Endothelial cell of umbilical vein (primary cell): ENCODE measurements around the gene NR2F2. TPM values are rescaled to one million over a fixed set of nuclear protein-coding genes. Genes with fewer than 3 reads are reported as not detected.

Source experiments
- BruUV-seq: library from RNA; stranded (reverse); fragments of 400-500 nt; replicated peaks from 2 replicates; lab custom pipeline; 2021; lab: Mats Ljungman, UMichigan
- CTCF ChIA-PET: fragments of 300-600, 350-600 bp; sonication (Branson Sonifier 250); formaldehyde crosslinking; loops from one replicate; lab custom pipeline; 2021; ENCODE audit warnings: antibody characterized with exemption, inconsistent platforms; lab: Charles Lee
- POLR2A ChIA-PET: fragments of 300-600, 350-600 bp; sonication (Branson Sonifier 250); formaldehyde crosslinking; loops from one replicate; lab custom pipeline; 2021; ENCODE audit warnings: antibody characterized with exemption, inconsistent platforms; lab: Charles Lee
- DNase-seq: peaks from one replicate; pipeline ENCODE4 v3.0.0-alpha.2; 2011; ENCODE audit warnings: low read depth, low spot score
- FAIRE-seq: peaks from 2 replicates; lab custom pipeline; 2011; peaks lifted over from hg19 to GRCh38; lab: Jason Lieb, UNC
- H2AFZ ChIP-seq: 2 replicates; pipeline ENCODE4 v1.6.0; 2012; ENCODE audit warnings: low read depth, low read length, control low read depth, inconsistent platforms
- H3K27ac ChIP-seq: 2 replicates; pipeline ENCODE4 v1.5.1; 2011; ENCODE audit warnings: low read depth, mild to moderate bottlenecking, control low read depth, low read length, moderate library complexity; ENCODE audit not compliant: insufficient read depth
- H3K27me3 ChIP-seq, 2 experiments: 2 replicates each; pipeline versions ENCODE4 v1.6.0 to v1.6.1; 2011; ENCODE audit warnings: low read length in 2 of 2, mixed read lengths in 1 of 2; ENCODE audit not compliant: control insufficient read depth in 2 of 2, insufficient read depth in 2 of 2
- H3K36me3 ChIP-seq, 2 experiments: 2 replicates in 1 of 2; 3 replicates in 1 of 2; pipeline ENCODE4 v1.5.1; 2011; ENCODE audit warnings: low read length in 2 of 2, mild to moderate bottlenecking in 1 of 2, moderate library complexity in 1 of 2; ENCODE audit not compliant: control insufficient read depth in 2 of 2, insufficient read depth in 2 of 2; ENCODE audit errors: extremely low read depth in 1 of 2
- H3K4me1 ChIP-seq: 3 replicates; pipeline ENCODE4 v1.5.1; 2011; ENCODE audit warnings: mild to moderate bottlenecking, low read length; ENCODE audit not compliant: control insufficient read depth, insufficient read depth; ENCODE audit errors: extremely low read depth
- H3K4me2 ChIP-seq: 2 replicates; pipeline ENCODE4 v1.6.1; 2011; ENCODE audit warnings: low read length, control low read depth, mixed read lengths; ENCODE audit not compliant: insufficient read depth
- H3K4me3 ChIP-seq, 3 experiments: fragments of 200-600 bp in 1 of 3; sonication (generic), shearing (Covaris generic) in 1 of 3; replicated peaks in 1 of 3; 2 replicates each; pipeline ENCODE4 v1.5.1; 2011 to 2016; ENCODE audit warnings: control low read depth in 3 of 3, low read length in 3 of 3, mild to moderate bottlenecking in 2 of 3, inconsistent platforms in 1 of 3, low read depth in 1 of 3, moderate library complexity in 1 of 3; ENCODE audit not compliant: insufficient read depth in 1 of 3
- H3K79me2 ChIP-seq: 2 replicates; pipeline ENCODE4 v1.6.0; 2012; ENCODE audit warnings: low read length, inconsistent platforms; ENCODE audit not compliant: control insufficient read depth, insufficient read depth
- H3K9ac ChIP-seq: replicated peaks from 2 replicates; pipeline ENCODE3; 2011; ENCODE audit warnings: low read length, control low read depth; ENCODE audit not compliant: insufficient read depth; ENCODE audit errors: extremely low read depth
- H3K9me1 ChIP-seq: replicated peaks from 3 replicates; pipeline ENCODE4 v1.6.0; 2011; ENCODE audit warnings: mild to moderate bottlenecking, low read length; ENCODE audit not compliant: control insufficient read depth, insufficient read depth; ENCODE audit errors: extremely low read depth
- H3K9me3 ChIP-seq: replicated peaks from 2 replicates; pipeline ENCODE4 v1.5.1; 2012; ENCODE audit warnings: low read length, inconsistent platforms; ENCODE audit not compliant: control insufficient read depth, insufficient read depth
- H4K20me1 ChIP-seq: replicated peaks from 2 replicates; pipeline ENCODE3; 2011; ENCODE audit warnings: mild to moderate bottlenecking, low read length; ENCODE audit not compliant: control insufficient read depth, insufficient read depth; ENCODE audit errors: extremely low read depth
- EZH2 ChIP-seq: IDR thresholded peaks from 2 replicates; pipeline ENCODE4 v1.6.1; 2012; ENCODE audit warnings: borderline replicate concordance, low read depth, mild to moderate bottlenecking, moderate library complexity, low read length, inconsistent platforms; ENCODE audit not compliant: severe bottlenecking
- FOS ChIP-seq: IDR thresholded peaks from 2 replicates; pipeline ENCODE4 v1.6.1; 2011; ENCODE audit warnings: mild to moderate bottlenecking, low read length, moderate library complexity, borderline replicate concordance; ENCODE audit not compliant: insufficient read depth
- GATA2 ChIP-seq: IDR thresholded peaks from 2 replicates; pipeline ENCODE4 v1.7.0; 2011; ENCODE audit warnings: low read depth, mild to moderate bottlenecking, moderate library complexity, mixed read lengths, low read length; ENCODE audit not compliant: insufficient read length, insufficient read depth
- JUN ChIP-seq: IDR thresholded peaks from 2 replicates; pipeline ENCODE4 v1.6.1; 2011; ENCODE audit warnings: borderline replicate concordance, low read depth; ENCODE audit not compliant: insufficient read length, insufficient read depth
- MYC ChIP-seq: IDR thresholded peaks from one replicate; pipeline ENCODE4 v1.6.1; 2011; ENCODE audit warnings: mild to moderate bottlenecking, low read depth, low read length
- POLR2A ChIP-seq: IDR thresholded peaks from 2 replicates; pipeline ENCODE4 v1.6.1; 2012; ENCODE audit warnings: low read depth, mild to moderate bottlenecking, control low read depth, low read length
- POLR2AphosphoS5 ChIP-seq: IDR thresholded peaks from 2 replicates; pipeline ENCODE4 v1.6.1; 2012; ENCODE audit warnings: low read depth, mild to moderate bottlenecking, control low read depth, low read length, moderate library complexity; ENCODE audit not compliant: insufficient read depth
- dilution Hi-C: fragments of 300-500 bp; cut with MboI; formaldehyde crosslinking; loops from one replicate; pipeline ENCODE4 v1.15.0; 2019; ENCODE audit warnings: low sequenced_read_pairs; ENCODE audit not compliant: extremely low pct_ligation_motif_present
- intact Hi-C: fragments of 100-400 bp; cut with micrococcal nuclease; formaldehyde crosslinking; loops from one replicate; pipeline ENCODE4 v1.10.0; 2022
- polyA plus RNA-seq, 4 experiments: library from polyadenylated mRNA; depleted of rRNA in 3 of 4; stranded (reverse) in 3 of 4; unstranded in 1 of 4; fragments of >200 nt; gene quantifications; 2 replicates each; pipeline versions ENCODE4 v1.2.1 to v1.2.3, GENCODE V29; 2011 to 2012; ENCODE audit warnings: missing spikeins in 1 of 4
- total RNA-seq: library from RNA; stranded (reverse); gene quantifications from 2 replicates; pipeline ENCODE4 v1.2.3, GENCODE V29; 2021
- TF ChIP-seq, protein P1 (sequence below): IDR thresholded peaks from 2 replicates; pipeline ENCODE4 v1.6.1; 2011; ENCODE audit not compliant: insufficient read depth, insufficient read length
- TF ChIP-seq, protein P2 (sequence below), 2 donors: IDR thresholded peaks; 1 replicate in 1 of 2; 2 replicates in 1 of 2; pipeline ENCODE4 v1.5.1; 2011; ENCODE audit warnings: low read length in 2 of 2, mild to moderate bottlenecking in 2 of 2, moderate library complexity in 2 of 2, control low read depth in 1 of 2, inconsistent platforms in 1 of 2, low read depth in 1 of 2; ENCODE audit not compliant: insufficient read depth in 1 of 2; ENCODE audit errors: extremely low read depth in 1 of 2

NR2F2 gene
- total and polyA plus RNA-seq, 2 donors (not counting 3 experiments of a cell fraction or from before 2014, with no cell fraction given), result 105 to 182 TPM

DNA sequence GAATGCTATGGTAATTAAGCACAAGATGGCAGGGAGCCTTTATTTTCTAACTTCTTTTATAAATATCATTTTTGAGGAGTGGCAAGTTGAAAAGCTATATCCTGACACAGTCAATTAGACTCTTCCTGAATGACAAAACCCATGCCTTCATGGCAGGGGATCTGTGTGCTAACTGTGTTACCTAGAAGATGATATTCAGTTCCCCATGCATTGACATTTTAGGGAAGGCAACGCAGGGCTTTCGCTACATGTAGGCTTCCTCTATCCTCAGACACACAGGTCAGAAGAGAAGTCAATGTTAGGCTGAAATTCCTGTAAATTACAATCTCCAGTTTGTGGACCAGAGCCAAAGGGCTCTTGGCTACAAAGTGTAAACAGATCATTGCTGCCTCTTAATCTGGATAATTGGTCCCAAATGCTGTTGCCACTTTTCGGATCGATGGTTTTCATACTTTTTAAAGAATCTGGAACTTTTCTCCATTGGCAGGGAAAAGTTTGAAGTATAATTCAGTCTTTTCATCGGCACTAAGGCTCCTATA, 22.6 kb upstream of the NR2F2 start:
- no peaks in the 10 kb centered on the region for H3K9me1 ChIP-seq
- H3K4me3 ChIP-seq, result no peak overlapping the region
- intact Hi-C loops, result no loop called here
- dilution Hi-C loops, result no loop called here
- H3K36me3 ChIP-seq, result no peaks in the 10 kb centered on the region
- BruUV-seq, result no TSS peak
- no peak overlapping the region for H3K4me2 ChIP-seq
- CTCF ChIA-PET, result no interaction called here
- H4K20me1 ChIP-seq, result no peaks in the 10 kb centered on the region
- H2AFZ ChIP-seq, result no peak overlapping the region
- TF ChIP-seq, protein P1, sequence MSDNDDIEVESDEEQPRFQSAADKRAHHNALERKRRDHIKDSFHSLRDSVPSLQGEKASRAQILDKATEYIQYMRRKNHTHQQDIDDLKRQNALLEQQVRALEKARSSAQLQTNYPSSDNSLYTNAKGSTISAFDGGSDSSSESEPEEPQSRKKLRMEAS, result no peak
- TF ChIP-seq POLR2AphosphoS5, result no peak
- no peak for TF ChIP-seq GATA2
- TF ChIP-seq, protein P2, sequence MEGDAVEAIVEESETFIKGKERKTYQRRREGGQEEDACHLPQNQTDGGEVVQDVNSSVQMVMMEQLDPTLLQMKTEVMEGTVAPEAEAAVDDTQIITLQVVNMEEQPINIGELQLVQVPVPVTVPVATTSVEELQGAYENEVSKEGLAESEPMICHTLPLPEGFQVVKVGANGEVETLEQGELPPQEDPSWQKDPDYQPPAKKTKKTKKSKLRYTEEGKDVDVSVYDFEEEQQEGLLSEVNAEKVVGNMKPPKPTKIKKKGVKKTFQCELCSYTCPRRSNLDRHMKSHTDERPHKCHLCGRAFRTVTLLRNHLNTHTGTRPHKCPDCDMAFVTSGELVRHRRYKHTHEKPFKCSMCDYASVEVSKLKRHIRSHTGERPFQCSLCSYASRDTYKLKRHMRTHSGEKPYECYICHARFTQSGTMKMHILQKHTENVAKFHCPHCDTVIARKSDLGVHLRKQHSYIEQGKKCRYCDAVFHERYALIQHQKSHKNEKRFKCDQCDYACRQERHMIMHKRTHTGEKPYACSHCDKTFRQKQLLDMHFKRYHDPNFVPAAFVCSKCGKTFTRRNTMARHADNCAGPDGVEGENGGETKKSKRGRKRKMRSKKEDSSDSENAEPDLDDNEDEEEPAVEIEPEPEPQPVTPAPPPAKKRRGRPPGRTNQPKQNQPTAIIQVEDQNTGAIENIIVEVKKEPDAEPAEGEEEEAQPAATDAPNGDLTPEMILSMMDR (IDR thresholded peaks at IDR 0.05; ENCODE audit: extremely low read depth in 1 of 2, insufficient read depth in 1 of 2, low read depth in 1 of 2, low read length in 2 of 2), result no peak
- no peak for TF ChIP-seq MYC
- TF ChIP-seq EZH2, result no peak
- no peak for TF ChIP-seq FOS
- no peak for TF ChIP-seq JUN
- TF ChIP-seq POLR2A, result no peak
- no peaks in the 10 kb centered on the region for H3K9me3 ChIP-seq
- no peak overlapping the region for H3K9ac ChIP-seq
- FAIRE-seq (no peak), DNase-seq (no peak)
- H3K27ac ChIP-seq, result no peak overlapping the region
- H3K27me3 ChIP-seq, result no peaks in the 10 kb centered on the region
- H3K4me1 ChIP-seq, result no peaks in the 10 kb centered on the region
- POLR2A ChIA-PET, result no interaction called here
- H3K79me2 ChIP-seq, result no peaks in the 10 kb centered on the region
